ENCODE data around the gene OSBPL3.
"Not testable (repeated sequence)": the region's sequence is repeated elsewhere in the genome, so short reads cannot be mapped to it uniquely, and the experiment has no call there.

Gene OSBPL3

GRCh38 chr7:24979863-24980533, at the start of gene OSBPL3:
Gene OSBPL3, minus strand, starts transcription at chr7:24980178. Its CDS starts 87,706 bp downstream, at chr7:24892472.
- DNase-seq: peak; percentile 98

GRCh38 chr7:25029075-25029474, 49.1 kb upstream of the OSBPL3 start:
- DNase-seq: no peak

- no peak for DNase-seq
Observed at GRCh38 chr7:25028370-25029021, 48.5 kb upstream of the OSBPL3 start.

DNA sequence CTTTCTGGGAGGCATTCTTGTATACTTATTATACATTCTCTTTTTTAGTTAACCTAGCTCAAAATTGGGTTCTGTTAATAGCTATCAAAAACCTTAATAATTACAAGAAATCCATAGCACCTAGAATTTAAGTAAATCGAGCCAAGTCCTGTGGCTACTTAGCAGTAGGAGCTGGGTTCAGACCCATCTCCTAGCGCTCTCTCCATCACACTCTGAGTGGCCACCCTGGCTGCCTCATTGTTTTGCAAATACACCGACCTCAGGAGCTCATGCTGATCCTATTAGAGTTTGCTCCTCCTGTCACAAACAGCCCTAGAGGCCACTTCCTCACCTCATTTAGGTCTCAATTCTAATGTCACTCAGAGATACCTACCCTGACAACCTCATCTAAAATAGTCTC, 46.2 kb upstream of the OSBPL3 start:
- DNase-seq: no peak

DNA sequence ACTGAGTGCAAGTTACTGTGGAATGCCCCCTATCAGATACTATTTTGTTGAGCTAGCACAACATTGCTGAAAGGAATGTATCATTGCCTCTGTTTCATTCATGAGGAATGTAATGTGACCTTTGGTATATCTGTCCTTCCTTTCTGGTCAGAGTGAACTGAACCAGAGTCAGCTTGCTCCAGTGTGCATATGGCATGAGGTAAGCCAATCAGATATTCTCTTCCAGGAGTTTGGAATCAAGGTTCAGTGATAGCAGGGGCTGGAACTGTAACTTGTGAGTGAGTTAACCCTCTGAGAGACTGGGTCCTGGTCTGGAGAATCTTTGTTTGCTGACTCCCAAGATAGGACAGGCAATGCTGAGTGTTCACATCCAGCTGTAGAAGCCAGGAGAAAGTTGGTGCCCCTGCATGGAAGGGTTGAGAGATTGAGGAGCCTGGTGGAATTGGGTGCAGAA, 45.3 kb upstream of the OSBPL3 start:
- no peak for DNase-seq

GRCh38 chr7:25024066-25024465, 44.1 kb upstream of the OSBPL3 start:
- no peak for DNase-seq

- DNase-seq: not testable (repeated sequence)
Observed at GRCh38 chr7:25017671-25018070, 37.7 kb upstream of the OSBPL3 start.

DNA sequence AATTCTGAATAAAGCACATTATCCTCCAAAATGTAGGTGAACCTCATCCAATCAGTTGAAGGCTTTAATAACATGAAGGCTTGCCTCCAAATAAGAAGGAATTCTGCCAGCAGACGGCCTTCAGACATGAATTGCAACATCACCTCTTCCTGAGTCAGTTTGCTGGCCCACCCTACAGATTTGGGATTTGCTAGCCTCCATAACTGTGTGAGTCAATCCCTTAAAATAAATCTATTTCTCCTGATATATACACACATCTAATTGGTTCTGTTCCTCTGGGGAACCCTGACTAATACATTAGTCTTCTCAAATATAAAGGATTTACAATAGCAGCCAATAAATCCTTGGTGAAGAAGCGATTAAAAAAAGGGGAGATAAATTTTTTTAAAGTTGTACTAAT, 34.8 kb upstream of the OSBPL3 start:
- no peak for DNase-seq

- not testable (repeated sequence) for DNase-seq
Observed at GRCh38 chr7:25012710-25013109, 32.7 kb upstream of the OSBPL3 start.

- no peak for DNase-seq
Observed at GRCh38 chr7:25012254-25012653, 32.3 kb upstream of the OSBPL3 start.

DNA sequence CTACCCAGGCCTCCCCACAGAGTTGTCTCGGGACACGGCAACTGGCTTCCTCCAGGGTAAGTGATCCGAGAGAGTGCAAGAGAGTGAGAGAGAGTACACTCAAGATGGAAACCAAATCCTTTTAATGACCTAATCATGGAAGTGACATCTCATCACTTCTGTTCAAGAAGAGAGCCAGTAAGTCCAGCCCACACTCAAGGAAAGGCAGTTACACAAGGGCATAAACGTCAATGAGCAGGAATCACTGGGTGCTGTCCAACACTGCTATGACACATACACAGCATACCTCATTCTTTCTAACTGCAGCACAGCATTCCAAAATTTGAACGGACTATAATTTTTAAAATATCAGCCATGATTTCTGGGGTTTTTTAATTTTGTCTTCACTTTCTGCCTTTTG, 29.3 kb upstream of the OSBPL3 start:
- DNase-seq: no peak

- no peak for DNase-seq
Observed at GRCh38 chr7:25007668-25008067, 27.7 kb upstream of the OSBPL3 start.

DNA sequence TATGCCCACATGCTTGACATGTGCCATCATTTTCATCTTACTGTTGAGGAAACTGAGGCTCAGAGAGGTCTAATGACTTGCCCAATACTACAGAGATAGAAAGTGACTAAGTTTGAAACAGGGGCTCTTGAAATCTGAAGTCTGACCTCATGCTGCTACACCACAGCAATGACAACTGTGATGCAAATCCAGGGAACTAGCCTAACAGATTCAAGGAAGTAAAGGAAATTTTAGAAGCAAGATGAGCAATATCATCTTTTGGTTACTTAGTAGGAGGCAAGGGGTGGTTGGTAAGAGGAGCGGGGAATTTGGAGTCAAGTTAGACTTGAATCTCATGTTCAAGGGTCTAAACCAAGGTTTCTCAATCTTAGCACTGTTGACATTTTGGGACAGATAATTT, 26.3 kb upstream of the OSBPL3 start:
- DNase-seq: no peak

- DNase-seq: no peak
Observed at GRCh38 chr7:25005658-25006057, 25.7 kb upstream of the OSBPL3 start.

- no peak for DNase-seq
Observed at GRCh38 chr7:25002786-25003185, 22.8 kb upstream of the OSBPL3 start.

DNA sequence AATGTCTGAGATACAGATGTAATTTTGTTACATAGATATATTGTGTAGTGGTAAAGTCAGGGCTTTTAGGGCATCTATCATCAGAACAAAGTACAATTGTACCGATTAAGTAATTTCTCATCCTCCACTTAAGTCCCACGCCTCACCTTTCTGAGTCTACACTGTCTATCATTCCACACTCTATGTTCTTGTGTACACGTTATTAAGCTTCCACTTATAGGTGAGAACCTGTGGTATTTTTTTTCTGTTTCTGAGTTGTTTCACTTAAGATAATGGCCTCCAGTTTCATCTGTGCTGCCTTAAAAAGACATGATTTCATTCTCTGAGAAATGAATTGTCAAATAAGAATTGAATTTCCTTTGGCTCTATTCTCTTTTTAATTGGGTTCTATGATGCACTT, 15.5 kb upstream of the OSBPL3 start:
- no peak for DNase-seq

- DNase-seq: no peak
Observed at GRCh38 chr7:24992314-24992713, 12.3 kb upstream of the OSBPL3 start.

DNA sequence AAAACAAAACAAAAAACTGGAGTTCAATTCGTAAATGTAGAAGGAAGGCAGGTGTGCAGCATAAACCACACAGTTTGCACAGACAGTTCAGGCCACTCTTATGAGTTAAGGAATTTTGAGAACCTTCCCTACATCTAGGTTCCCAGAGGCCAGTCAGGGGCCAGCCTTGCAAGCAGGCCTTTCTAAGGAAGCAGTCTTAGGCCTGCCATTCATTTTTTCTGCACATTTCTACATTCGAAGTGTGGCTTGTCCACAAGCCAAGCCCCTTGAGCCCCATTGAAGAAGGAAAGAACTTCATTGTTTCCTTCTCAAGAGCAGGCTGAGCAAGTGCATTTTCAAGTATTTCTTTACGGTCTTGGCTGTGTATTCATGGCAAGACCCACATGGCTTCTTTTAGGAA, 11.4 kb upstream of the OSBPL3 start:
- DNase-seq: no peak

DNA sequence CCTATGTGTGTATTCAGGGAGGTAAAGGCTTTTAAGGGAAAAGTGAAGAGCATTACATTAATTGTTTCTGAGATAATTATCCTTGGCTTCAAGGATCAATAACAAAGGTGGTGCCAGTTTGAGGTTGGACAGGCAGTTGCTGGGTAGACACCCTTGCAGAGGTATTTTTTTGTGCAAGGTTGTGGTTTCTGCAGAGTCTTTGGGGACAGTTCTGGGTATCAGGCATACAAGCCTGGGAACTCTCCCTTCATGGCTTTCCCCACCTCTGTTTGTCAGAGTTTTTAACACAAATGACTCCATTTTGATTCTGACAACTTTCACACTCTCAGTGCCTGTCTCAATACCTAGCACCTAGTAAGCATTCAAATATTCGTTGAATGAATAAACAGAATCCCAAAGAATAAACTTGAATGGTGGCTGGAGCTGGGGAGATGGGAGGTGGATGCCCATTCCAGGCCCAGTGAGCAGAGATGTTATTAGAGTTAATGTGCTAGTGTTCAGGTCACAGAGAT, 7.4 kb upstream of the OSBPL3 start:
- no peak for DNase-seq

- no peak for DNase-seq
Observed at GRCh38 chr7:24982917-24983316, 2.9 kb upstream of the OSBPL3 start.

DNA sequence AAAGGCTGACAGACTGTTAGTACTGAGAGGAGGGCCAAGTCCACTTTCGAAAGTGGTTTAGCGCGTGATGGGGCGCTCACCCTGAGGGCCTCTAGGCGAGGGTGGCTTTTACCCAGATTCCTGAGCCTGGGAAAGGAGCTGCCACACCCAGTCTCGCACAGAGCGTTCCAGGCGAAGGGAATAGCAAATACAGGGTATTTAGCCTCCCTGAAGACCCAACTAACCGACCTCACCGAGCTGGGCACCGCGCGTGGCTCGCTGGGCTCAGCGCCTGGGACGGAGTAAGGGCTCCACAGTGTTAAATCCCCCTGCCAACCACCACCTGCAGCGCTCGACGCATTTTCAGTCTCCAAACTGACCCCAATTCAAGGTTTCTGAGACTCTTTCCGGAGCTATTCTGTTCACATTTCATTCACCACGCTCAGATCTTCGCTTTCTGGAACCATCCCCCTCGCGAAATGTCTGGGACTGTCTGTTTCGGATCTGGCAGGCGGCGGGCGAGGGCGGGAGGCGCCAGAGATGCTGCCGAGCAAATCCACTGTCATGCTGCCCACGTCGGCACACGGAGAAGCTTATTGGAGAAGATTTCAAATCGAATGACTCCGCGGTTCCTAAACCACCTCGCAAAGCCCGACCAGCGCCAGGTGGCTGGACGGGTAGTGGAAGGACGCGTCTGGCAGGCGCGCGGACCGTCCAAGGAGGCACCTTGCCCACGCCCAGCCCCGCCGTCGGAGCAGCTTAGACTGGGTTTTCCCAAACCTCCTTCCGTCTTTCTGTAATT, 1.4 kb upstream of the OSBPL3 start:
- peak; percentile 80 for DNase-seq

DNA sequence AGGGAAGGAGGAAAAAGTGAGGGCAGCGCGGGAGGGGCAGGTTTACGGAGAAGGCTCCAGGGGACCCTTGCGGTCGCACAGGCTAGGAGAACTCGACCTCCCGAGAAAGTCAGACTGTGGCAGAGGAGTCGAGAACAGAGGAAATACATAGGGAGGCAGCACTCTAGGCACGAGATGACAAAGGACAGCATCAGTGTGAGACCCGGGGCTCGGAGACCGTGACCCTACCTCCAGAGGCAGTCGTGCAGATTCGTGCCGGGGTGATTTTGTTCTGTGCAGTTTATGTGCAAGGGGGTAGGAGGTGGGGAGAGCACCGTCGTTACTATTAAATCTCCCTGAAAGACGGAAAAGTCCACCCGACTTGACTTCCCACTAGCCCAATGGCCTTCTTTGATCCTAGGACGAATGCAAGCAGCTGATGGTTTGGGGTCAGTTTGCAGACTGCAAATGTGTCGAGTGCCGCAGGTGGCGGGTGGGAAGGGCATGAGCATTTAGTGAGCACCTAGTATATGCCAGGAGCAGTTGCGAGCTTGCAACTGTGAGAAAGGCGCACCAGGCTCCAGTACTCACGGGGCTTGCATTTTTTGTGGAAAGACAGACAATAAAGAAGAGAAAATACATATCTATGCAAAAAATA, 674 bp upstream of the OSBPL3 start:
- DNase-seq: peak; percentile 69

- peak; percentile 89 for DNase-seq
Observed at GRCh38 chr7:24979470-24979862, 512 bp downstream of the OSBPL3 start.
